Skin epidermis (tissue), 12 donors: ENCODE results near the gene SARNP.

Experiments
- H3K27ac ChIP-seq, 21 experiments: fragments of 200-600 bp; sonication (generic) in 11 of 21; one replicate each; pipeline ENCODE4 v1.5.0; 2020; ENCODE audit warnings: mild to moderate bottlenecking in 3 of 21, inconsistent platforms in 2 of 21, moderate library complexity in 2 of 21
- H3K4me3 ChIP-seq, 7 experiments: fragments of 200-600 bp; sonication (generic) in 2 of 7; one replicate each; pipeline ENCODE4 v1.5.0; 2020; ENCODE audit warnings: inconsistent platforms in 2 of 7, mild to moderate bottlenecking in 2 of 7, moderate library complexity in 1 of 7

Gene SARNP

GRCh38 chr12:55746174-55746912, 71.2 kb downstream of the SARNP start:
- Histone ChIP-seq H3K27ac (peak overlapping the region in 2 of 21 experiments; percentile 33 to 34), H3K4me3 (no peak overlapping the region)

GRCh38 chr12:55745361-55746173, 72.0 kb downstream of the SARNP start:
- H3K4me3 ChIP-seq: no peak overlapping the region
- peak overlapping the region in 7 of 21 experiments; percentile 3 to 43 (median 33) for H3K27ac ChIP-seq

- H3K27ac ChIP-seq: peak overlapping the region in 9 of 21 experiments; percentile 3 to 73 (median 34)
These were observed 73.0 kb downstream of the SARNP start for GRCh38 chr12:55744340-55745030.

GRCh38 chr12:55743406-55744339, 73.9 kb downstream of the SARNP start:
- H3K4me3 ChIP-seq: peak overlapping the region; percentile 46 to 69 (median 54)
- H3K27ac ChIP-seq: peak overlapping the region in 14 of 21 experiments; percentile 18 to 75 (median 54)

More at GRCh38 chr12:55744340-55745030, 73.0 kb downstream of the SARNP start:
- peak overlapping the region; percentile 46 to 69 (median 54) for H3K4me3 ChIP-seq

GRCh38 chr12:55742719-55743405, 74.7 kb downstream of the SARNP start, which contains the start of gene GDF11:
TSS of gene GDF11 (plus strand) at chr12:55743122. CDS start at chr12:55743317, 195 bp downstream.
- Histone ChIP-seq H3K4me3 (peak within 1 kb of the TSS; percentile 46 to 69 (median 54)), H3K27ac (peak within 1 kb of the TSS in 15 of 21 experiments; percentile 18 to 75 (median 54))

- peak overlapping the region in 3 of 21 experiments; percentile 42 to 59 (median 56) for H3K27ac ChIP-seq
- peak overlapping the region in 2 of 7 experiments; percentile 49 to 61 for H3K4me3 ChIP-seq
These were observed 75.4 kb downstream of the SARNP start for GRCh38 chr12:55741931-55742680.

GRCh38 chr12:55739025-55739378, 78.5 kb downstream of the SARNP start:
- Histone ChIP-seq H3K4me3 (peak overlapping the region in 3 of 7 experiments; percentile 50 to 57 (median 55)), H3K27ac (peak overlapping the region in 5 of 21 experiments; percentile 71 to 84 (median 80))

- Histone ChIP-seq H3K27ac (peak overlapping the region in 20 of 21 experiments; percentile 33 to 90 (median 74)), H3K4me3 (peak overlapping the region; percentile 36 to 57 (median 45))
These were observed 79.2 kb downstream of the SARNP start for GRCh38 chr12:55738123-55739024.

- Histone ChIP-seq H3K27ac (peak overlapping the region in 20 of 21 experiments; percentile 24 to 90 (median 74)), H3K4me3 (peak overlapping the region in 2 of 7 experiments; percentile 55 to 57)
These were observed 79.9 kb downstream of the SARNP start for GRCh38 chr12:55737581-55738122.

- H3K4me3 ChIP-seq: no peak overlapping the region
These were observed 80.5 kb downstream of the SARNP start for GRCh38 chr12:55736780-55737580.

GRCh38 chr12:55736076-55736475, 81.4 kb downstream of the SARNP start:
- Histone ChIP-seq H3K27ac (no peak overlapping the region), H3K4me3 (no peak overlapping the region)

More at GRCh38 chr12:55736780-55737580, 80.5 kb downstream of the SARNP start:
- H3K27ac ChIP-seq: peak overlapping the region in 11 of 21 experiments; percentile 35 to 90 (median 80)

- Histone ChIP-seq H3K4me3 (no peak overlapping the region), H3K27ac (no peak overlapping the region)
These were observed 82.9 kb downstream of the SARNP start for GRCh38 chr12:55734595-55734994.

GRCh38 chr12:55733858-55734257, 83.7 kb downstream of the SARNP start:
- Histone ChIP-seq H3K4me3 (no peak overlapping the region), H3K27ac (no peak overlapping the region)

- H3K27ac ChIP-seq: no peak overlapping the region
- H3K4me3 ChIP-seq: no peak overlapping the region
These were observed 84.4 kb downstream of the SARNP start for GRCh38 chr12:55733021-55733555.

GRCh38 chr12:55732288-55732687, 85.2 kb downstream of the SARNP start:
- Histone ChIP-seq H3K4me3 (no peak overlapping the region), H3K27ac (peak overlapping the region in 1 of 21 experiments; percentile 13)
